NCI-H748 (cell line): ENCODE results near the gene NPM1.

Experiments used
- DNase-seq: peaks from one replicate; lab custom pipeline; 2025; ENCODE audit not compliant: unreplicated experiment; lab: John Stamatoyannopoulos, UW

NPM1 gene

GRCh38 chr5:171427318-171428167 is 39.9 kb downstream of the NPM1 start:
- no peak for DNase-seq

- DNase-seq, result no peak
Measured at GRCh38 chr5:171428168-171428696, 40.6 kb downstream of the NPM1 start.

GRCh38 chr5:171428809-171429542 is 41.3 kb downstream of the NPM1 start:
- no peak for DNase-seq

- DNase-seq, result no peak
Measured at GRCh38 chr5:171429543-171429910, 41.9 kb downstream of the NPM1 start.

GRCh38 chr5:171431251-171431777 is 43.7 kb downstream of the NPM1 start:
- no peak for DNase-seq

- no peak for DNase-seq
Measured at GRCh38 chr5:171432076-171432475, 44.4 kb downstream of the NPM1 start.

GRCh38 chr5:171432583-171433351 is 45.1 kb downstream of the NPM1 start:
- no peak for DNase-seq

GRCh38 chr5:171433352-171433698 is 45.7 kb downstream of the NPM1 start:
- DNase-seq, result no peak

GRCh38 chr5:171433982-171434676 is 46.5 kb downstream of the NPM1 start:
- no peak for DNase-seq

- DNase-seq, result no peak
Measured at GRCh38 chr5:171434874-171435273, 47.2 kb downstream of the NPM1 start.

- DNase-seq, result no peak
Measured at GRCh38 chr5:171435908-171436307, 48.3 kb downstream of the NPM1 start.

- no peak for DNase-seq
Measured at GRCh38 chr5:171436804-171437285, 49.2 kb downstream of the NPM1 start.

- no peak for DNase-seq
Measured at GRCh38 chr5:171437286-171437821, 49.7 kb downstream of the NPM1 start.

- DNase-seq, result no peak
Measured at GRCh38 chr5:171438738-171439137, 51.1 kb downstream of the NPM1 start.

GRCh38 chr5:171441246-171441791 is 53.7 kb downstream of the NPM1 start:
- no peak for DNase-seq

GRCh38 chr5:171442287-171443042 is 54.8 kb downstream of the NPM1 start:
- DNase-seq, result no peak

- DNase-seq, result no peak
Measured at GRCh38 chr5:171444582-171444981, 56.9 kb downstream of the NPM1 start.

- no peak for DNase-seq
Measured at GRCh38 chr5:171445644-171446516, 58.2 kb downstream of the NPM1 start.
